Thyroid gland (tissue), 4 donors: ENCODE data around the gene BARX2. TPM values are rescaled to one million over a fixed set of nuclear protein-coding genes. Genes with fewer than 3 reads are reported as not detected.

Source experiments
- DNase-seq, 2 donors: peaks; one replicate each; pipeline ENCODE4 v3.0.0-alpha.2; 2019
- H3K27ac ChIP-seq, 3 donors: fragments of 200-600 bp; sonication (generic); 1 replicate in 2 of 3; 2 replicates in 1 of 3; pipeline ENCODE4 v1.5.1; 2016 to 2019; ENCODE audit warnings: mild to moderate bottlenecking in 1 of 3, moderate library complexity in 1 of 3
- H3K27me3 ChIP-seq: fragments of 200-600 bp; sonication (generic); one replicate; pipeline ENCODE4 v1.5.1; 2019
- H3K36me3 ChIP-seq, 2 donors: fragments of 200-600 bp; sonication (generic); one replicate each; pipeline ENCODE4 v1.5.1; 2016 to 2019
- H3K4me1 ChIP-seq, 2 donors: fragments of 200-600 bp; sonication (generic); one replicate each; pipeline ENCODE4 v1.5.1; 2017 to 2019
- H3K4me3 ChIP-seq, 3 donors: fragments of 200-600 bp; sonication (generic); replicated peaks in 1 of 3; 1 replicate in 2 of 3; 2 replicates in 1 of 3; pipeline ENCODE4 v1.5.1; 2016; ENCODE audit warnings: mild to moderate bottlenecking in 1 of 3
- H3K9me3 ChIP-seq: fragments of 200-600 bp; sonication (generic); one replicate; pipeline ENCODE4 v1.5.1; 2017
- POLR2A ChIP-seq, 2 donors: fragments of 450-650 bp; IDR thresholded peaks; one replicate each; pipeline ENCODE4 v1.6.1; 2017; ENCODE audit warnings: antibody characterized with exemption in 2 of 2, mild to moderate bottlenecking in 2 of 2, moderate library complexity in 1 of 2
- WGBS, 2 donors: methylation state at CpG; one replicate each; pipeline ENCODE4 v1.1.5; 2017; 5-methylcytosine and 5-hydroxymethylcytosine counted together
- intact Hi-C: fragments of 100-400 bp; cut with DNase I; formaldehyde crosslinking; loops from one replicate; pipeline ENCODE4 v1.15.1; 2023
- total RNA-seq, 4 donors: library from RNA; depleted of rRNA; stranded (reverse); fragments of >200 nt; gene quantifications; one replicate each; pipeline ENCODE4 v1.2.3, GENCODE V29; 2016
- TF ChIP-seq, protein P1 (sequence below), 6 experiments: fragments of 200-600 bp in 3 of 6; fragments of 450-650 bp in 3 of 6; sonication (generic) in 3 of 6; IDR thresholded peaks; one replicate each; pipeline ENCODE4 v1.5.1; 2016 to 2019; ENCODE audit warnings: antibody characterized with exemption in 6 of 6, mild to moderate bottlenecking in 2 of 6, inconsistent platforms in 1 of 6, moderate library complexity in 1 of 6

BARX2 gene
- total RNA-seq, 4 donors from 2014 or later: 0.49 to 0.78 TPM; not detected in 2

DNA sequence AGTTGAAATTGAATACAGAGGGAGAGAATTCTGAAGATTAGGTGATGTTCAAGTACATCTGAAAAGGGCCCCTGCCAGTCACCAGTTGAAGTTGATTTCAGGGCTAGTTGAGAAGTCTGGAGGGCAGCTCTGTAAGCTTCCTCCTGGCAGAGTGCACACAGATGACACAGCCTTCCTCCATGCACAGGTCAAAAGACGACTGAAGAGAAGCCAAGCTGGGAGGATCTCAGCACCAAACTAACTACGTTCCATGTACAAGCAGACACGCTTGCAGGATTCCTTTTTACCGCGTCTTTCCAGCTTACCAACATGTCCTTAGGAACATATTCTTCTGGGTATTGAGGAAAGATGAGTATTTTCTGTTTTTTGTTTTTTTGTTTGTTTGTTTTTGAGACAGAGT lies 7.9 kb downstream of the BARX2 start:
- no peaks in the 10 kb centered on the region for H3K27me3 ChIP-seq
- intact Hi-C loops: no loop called here
- WGBS, 2 donors: 86 to 94% methylated on average over 5 of the region's 5 CpGs

DNA sequence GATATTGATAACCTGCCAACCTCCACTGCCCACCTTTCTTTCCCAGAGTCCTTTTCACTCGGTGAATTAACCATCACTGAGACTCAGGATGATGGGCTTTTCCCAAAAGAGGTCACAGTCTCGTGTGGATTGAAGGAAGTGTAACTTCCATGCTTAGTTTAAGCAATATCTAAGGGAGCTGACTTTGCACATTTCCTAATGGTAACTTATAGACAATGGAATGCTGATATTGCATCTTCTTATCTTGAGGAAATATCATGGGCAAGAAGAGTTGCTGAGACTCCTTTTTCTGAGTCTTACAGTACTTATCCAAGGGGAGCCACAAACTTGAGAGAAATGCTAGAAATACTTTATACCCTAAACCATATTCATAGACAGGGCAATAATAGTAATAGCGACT lies 8.8 kb downstream of the BARX2 start:
- no peak overlapping the region for H3K4me3 ChIP-seq
- intact Hi-C loops: no loop called here
- 82 to 87% methylated on average over 3 of the region's 3 CpGs for WGBS, 2 donors
- no peaks in the 10 kb centered on the region for H3K27me3 ChIP-seq
- no peaks in the 10 kb centered on the region for H3K4me1 ChIP-seq
- H3K9me3 ChIP-seq: no peaks in the 10 kb centered on the region
- TF ChIP-seq, protein P1, sequence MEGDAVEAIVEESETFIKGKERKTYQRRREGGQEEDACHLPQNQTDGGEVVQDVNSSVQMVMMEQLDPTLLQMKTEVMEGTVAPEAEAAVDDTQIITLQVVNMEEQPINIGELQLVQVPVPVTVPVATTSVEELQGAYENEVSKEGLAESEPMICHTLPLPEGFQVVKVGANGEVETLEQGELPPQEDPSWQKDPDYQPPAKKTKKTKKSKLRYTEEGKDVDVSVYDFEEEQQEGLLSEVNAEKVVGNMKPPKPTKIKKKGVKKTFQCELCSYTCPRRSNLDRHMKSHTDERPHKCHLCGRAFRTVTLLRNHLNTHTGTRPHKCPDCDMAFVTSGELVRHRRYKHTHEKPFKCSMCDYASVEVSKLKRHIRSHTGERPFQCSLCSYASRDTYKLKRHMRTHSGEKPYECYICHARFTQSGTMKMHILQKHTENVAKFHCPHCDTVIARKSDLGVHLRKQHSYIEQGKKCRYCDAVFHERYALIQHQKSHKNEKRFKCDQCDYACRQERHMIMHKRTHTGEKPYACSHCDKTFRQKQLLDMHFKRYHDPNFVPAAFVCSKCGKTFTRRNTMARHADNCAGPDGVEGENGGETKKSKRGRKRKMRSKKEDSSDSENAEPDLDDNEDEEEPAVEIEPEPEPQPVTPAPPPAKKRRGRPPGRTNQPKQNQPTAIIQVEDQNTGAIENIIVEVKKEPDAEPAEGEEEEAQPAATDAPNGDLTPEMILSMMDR (IDR thresholded peaks at IDR 0.05): no peak
- TF ChIP-seq POLR2A (IDR thresholded peaks at IDR 0.05): no peak
- H3K27ac ChIP-seq: no peak overlapping the region
- no peak for DNase-seq
- no peaks in the 10 kb centered on the region for H3K36me3 ChIP-seq

More for the DNA sequence above, 7.9 kb downstream of the BARX2 start:
- H3K36me3 ChIP-seq: no peaks in the 10 kb centered on the region
- H3K27ac ChIP-seq: no peak overlapping the region
- DNase-seq: no peak
- H3K4me1 ChIP-seq: no peaks in the 10 kb centered on the region
- TF ChIP-seq POLR2A (IDR thresholded peaks at IDR 0.05): no peak
- TF ChIP-seq, protein P1 (IDR thresholded peaks at IDR 0.05): no peak
- no peak overlapping the region for H3K4me3 ChIP-seq
- no peaks in the 10 kb centered on the region for H3K9me3 ChIP-seq

DNA sequence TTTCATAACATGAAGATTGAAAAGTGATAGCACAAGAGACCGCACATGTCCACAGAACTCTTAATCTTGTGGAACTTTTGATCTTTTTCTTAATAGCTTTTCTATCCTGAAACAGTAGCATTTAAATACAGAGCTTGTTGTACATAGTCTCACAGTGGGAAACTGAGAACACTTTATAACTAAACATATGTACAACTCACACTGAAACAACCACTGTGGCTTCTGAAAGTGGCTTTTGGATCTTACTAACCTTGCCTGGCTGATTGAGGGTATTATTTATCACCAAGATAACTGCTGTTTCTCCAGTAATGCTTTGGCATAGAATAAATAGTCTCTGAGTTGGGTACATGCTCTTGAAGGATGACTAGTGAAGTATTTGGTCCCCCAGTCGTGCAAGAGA lies 10.2 kb downstream of the BARX2 start:
- Histone ChIP-seq H3K36me3 (no peaks in the 10 kb centered on the region), H3K27ac (no peak overlapping the region), H3K9me3 (no peaks in the 10 kb centered on the region), H3K4me1 (no peaks in the 10 kb centered on the region), H3K27me3 (no peaks in the 10 kb centered on the region), H3K4me3 (no peak overlapping the region)
- WGBS, 2 donors: 78 to 81% methylated on average over 2 of the region's 2 CpGs
- no peak for DNase-seq
- TF ChIP-seq POLR2A (IDR thresholded peaks at IDR 0.05): no peak
- TF ChIP-seq, protein P1 (IDR thresholded peaks at IDR 0.05): no peak
- intact Hi-C loops: no loop called here

DNA sequence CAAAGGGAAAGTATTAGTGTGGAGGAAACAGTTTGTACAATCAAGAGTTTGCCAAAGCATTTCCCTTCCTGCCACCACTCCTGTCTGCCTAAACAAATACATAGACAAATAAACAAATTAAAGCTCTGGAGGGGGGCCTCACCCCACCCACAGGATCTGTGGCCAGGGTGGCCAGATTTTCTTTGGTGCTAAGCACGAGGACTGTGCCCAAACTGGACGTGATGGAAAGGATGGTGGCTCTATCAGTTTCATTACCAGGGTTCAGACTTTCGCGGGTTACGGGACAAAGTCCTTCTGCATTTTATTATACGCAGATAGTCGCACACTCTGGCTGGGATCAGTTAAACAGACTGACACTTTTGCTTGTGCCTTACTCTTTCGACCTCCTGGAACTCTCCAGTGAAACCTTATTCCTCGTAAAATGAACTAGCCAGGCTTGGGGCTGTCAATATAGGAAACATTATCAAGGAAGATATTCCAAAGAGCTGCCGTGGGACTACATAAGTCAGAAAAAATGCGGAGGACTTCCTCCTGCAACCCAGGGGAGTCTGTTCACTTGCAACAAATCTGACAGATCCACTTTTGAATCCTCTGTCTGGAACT lies 11.2 kb downstream of the BARX2 start:
- intact Hi-C loops: no loop called here
- 57 to 60% methylated on average over 11 of the region's 11 CpGs for WGBS, 2 donors

DNA sequence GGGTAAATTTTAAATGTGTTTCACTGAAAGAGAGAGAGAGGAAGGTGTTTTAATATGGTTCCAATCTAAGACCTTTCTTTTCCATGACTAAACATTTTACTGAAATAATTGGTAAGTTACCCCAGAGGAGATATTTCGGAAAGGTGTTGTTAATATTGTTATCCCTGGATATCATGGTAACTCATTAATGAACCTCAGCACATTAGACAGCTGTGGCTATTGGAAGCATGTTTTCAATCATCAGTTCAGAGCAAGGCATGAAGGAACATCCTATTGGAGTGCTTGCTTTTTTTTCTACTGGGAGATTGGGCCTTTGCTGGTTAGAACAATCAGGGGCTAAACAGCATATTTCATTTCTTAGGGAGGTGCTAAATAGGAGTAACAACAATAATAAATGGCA lies 11.8 kb downstream of the BARX2 start:
- no peak for TF ChIP-seq POLR2A (IDR thresholded peaks at IDR 0.05)
- TF ChIP-seq, protein P1 (IDR thresholded peaks at IDR 0.05): no peak

More for the DNA sequence above, 11.2 kb downstream of the BARX2 start:
- H3K36me3 ChIP-seq: no peaks in the 10 kb centered on the region
- no peak overlapping the region for H3K27ac ChIP-seq
- no peak for TF ChIP-seq POLR2A (IDR thresholded peaks at IDR 0.05)
- TF ChIP-seq, protein P1 (IDR thresholded peaks at IDR 0.05): no peak
- no peak overlapping the region for H3K4me3 ChIP-seq
- DNase-seq: no peak
- no peaks in the 10 kb centered on the region for H3K4me1 ChIP-seq
- H3K27me3 ChIP-seq: no peaks in the 10 kb centered on the region
- no peaks in the 10 kb centered on the region for H3K9me3 ChIP-seq

More for the DNA sequence above, 11.8 kb downstream of the BARX2 start:
- Histone ChIP-seq H3K9me3 (no peaks in the 10 kb centered on the region), H3K36me3 (no peaks in the 10 kb centered on the region), H3K27ac (no peak overlapping the region), H3K27me3 (no peaks in the 10 kb centered on the region), H3K4me3 (no peak overlapping the region), H3K4me1 (no peaks in the 10 kb centered on the region)
- no peak for DNase-seq
- WGBS, 2 donors: 72 to 85% methylated on average over 1 of the region's 1 CpG
- intact Hi-C loops: no loop called here
